ENCODE measurements around the gene DCAF8. TPM values are rescaled to one million over a fixed set of nuclear protein-coding genes. Genes with fewer than 3 reads are reported as not detected.
"Not testable (repeated sequence)": the region's sequence is repeated elsewhere in the genome, so short reads cannot be mapped to it uniquely, and the experiment has no call there.

DCAF8 gene
- total RNA-seq (2014; rRNA removed; shearing (Covaris generic)), result 69.8 and 77.1 TPM in 2 replicates

- in situ Hi-C loops (cut with HindIII; ENCODE audit: low sequenced_read_pairs), result no loop called here
- peak; percentile 98 for DNase-seq (ENCODE audit: low spot score)
These were observed at the start of gene DCAF8 for GRCh38 chr1:160261893-160262794. TSS of gene DCAF8 (minus strand) at chr1:160262549. CDS start at chr1:160244008, 18,541 bp downstream.

- no peak for DNase-seq (ENCODE audit: low spot score)
- in situ Hi-C loops (cut with HindIII; ENCODE audit: low sequenced_read_pairs), result no loop called here
These were observed 47.2 kb upstream of the DCAF8 start for GRCh38 chr1:160309571-160309970.

- in situ Hi-C loops (cut with HindIII; ENCODE audit: low sequenced_read_pairs), result no loop called here
- no peak for DNase-seq (ENCODE audit: low spot score)
These were observed 46.8 kb upstream of the DCAF8 start for GRCh38 chr1:160309185-160309557.

- DNase-seq (ENCODE audit: low spot score), result no peak
- in situ Hi-C loops (cut with HindIII; ENCODE audit: low sequenced_read_pairs), result no loop called here
These were observed 46.3 kb upstream of the DCAF8 start for GRCh38 chr1:160308451-160309184.

GRCh38 chr1:160307118-160307791 is 44.9 kb upstream of the DCAF8 start:
- in situ Hi-C loops (cut with HindIII; ENCODE audit: low sequenced_read_pairs), result no loop called here
- no peak for DNase-seq (ENCODE audit: low spot score)

GRCh38 chr1:160300173-160300572 is 37.8 kb upstream of the DCAF8 start:
- in situ Hi-C loops (cut with HindIII; ENCODE audit: low sequenced_read_pairs), result no loop called here
- no peak for DNase-seq (ENCODE audit: low spot score)

GRCh38 chr1:160296036-160296435 is 33.7 kb upstream of the DCAF8 start:
- DNase-seq (ENCODE audit: low spot score), result no peak
- in situ Hi-C loops (cut with HindIII; ENCODE audit: low sequenced_read_pairs), result no loop called here

GRCh38 chr1:160293020-160293968 is 30.9 kb upstream of the DCAF8 start:
- in situ Hi-C loops (cut with HindIII; ENCODE audit: low sequenced_read_pairs), result no loop called here
- no peak for DNase-seq (ENCODE audit: low spot score)

GRCh38 chr1:160291248-160292220 is 29.2 kb upstream of the DCAF8 start:
- peak; percentile 93 for DNase-seq (ENCODE audit: low spot score)
- in situ Hi-C loops (cut with HindIII; ENCODE audit: low sequenced_read_pairs), result no loop called here

GRCh38 chr1:160287769-160288168 is 25.4 kb upstream of the DCAF8 start:
- DNase-seq (ENCODE audit: low spot score); in situ Hi-C loops (cut with HindIII; ENCODE audit: low sequenced_read_pairs): not testable (repeated sequence)

- in situ Hi-C loops (cut with HindIII; ENCODE audit: low sequenced_read_pairs), result no loop called here
These were observed 23.2 kb upstream of the DCAF8 start for GRCh38 chr1:160285506-160285905.

GRCh38 chr1:160284782-160285344 is 22.5 kb upstream of the DCAF8 start, which contains the start of gene PEX19:
TSS of gene PEX19 (minus strand) at chr1:160285133. CDS start at chr1:160285124, 9 bp downstream.
- DNase-seq (ENCODE audit: low spot score), result peak; percentile 94
- in situ Hi-C loops (cut with HindIII; ENCODE audit: low sequenced_read_pairs), result loop anchor here (5.0 kb wide), 1 partner anchor 68 kb away; no protein-coding TSS in a partner anchor

More at GRCh38 chr1:160285506-160285905, 23.2 kb upstream of the DCAF8 start:
- DNase-seq (ENCODE audit: low spot score), result no peak

GRCh38 chr1:160284220-160284781 is 22.0 kb upstream of the DCAF8 start:
- in situ Hi-C loops (cut with HindIII; ENCODE audit: low sequenced_read_pairs), result loop anchor here (5.0 kb wide), 1 partner anchor 67 kb away; no protein-coding TSS in a partner anchor
- peak; percentile 31 for DNase-seq (ENCODE audit: low spot score)

GRCh38 chr1:160282807-160283206 is 20.5 kb upstream of the DCAF8 start:
- DNase-seq (ENCODE audit: low spot score), result no peak
- in situ Hi-C loops (cut with HindIII; ENCODE audit: low sequenced_read_pairs), result loop anchor here (5.0 kb wide), 1 partner anchor 66 kb away; no protein-coding TSS in a partner anchor

GRCh38 chr1:160277987-160278386 is 15.6 kb upstream of the DCAF8 start:
- in situ Hi-C loops (cut with HindIII; ENCODE audit: low sequenced_read_pairs), result no loop called here
- DNase-seq (ENCODE audit: low spot score), result no peak

- in situ Hi-C loops (cut with HindIII; ENCODE audit: low sequenced_read_pairs), result no loop called here
- no peak for DNase-seq (ENCODE audit: low spot score)
These were observed 15.0 kb upstream of the DCAF8 start for GRCh38 chr1:160277330-160277729.

- in situ Hi-C loops (cut with HindIII; ENCODE audit: low sequenced_read_pairs), result no loop called here
- no peak for DNase-seq (ENCODE audit: low spot score)
These were observed 8.7 kb upstream of the DCAF8 start for GRCh38 chr1:160271025-160271424.
